HCT116 (cell line): ENCODE results near the gene NKAIN4.

Experiments
- EZH2 ChIP-seq: fragments of 200-600 bp; sonication (generic); IDR thresholded peaks from 2 replicates; pipeline ENCODE4 v1.6.1; 2017; ENCODE audit warnings: antibody characterized with exemption, mixed run types
- POLR2A ChIP-seq: IDR thresholded peaks from 2 replicates; pipeline ENCODE4 v1.7.0; 2011; ENCODE audit warnings: borderline replicate concordance; ENCODE audit not compliant: insufficient read depth, insufficient read length; ENCODE audit errors: extremely low read depth
- TF ChIP-seq, protein P1 (sequence below), 3 experiments: fragments of 200-600 bp in 1 of 3; sonication (generic) in 1 of 3; IDR thresholded peaks in 2 of 3; conservative IDR thresholded peaks in 1 of 3; 2 replicates each; pipeline ENCODE4 v1.5.1; 2012 to 2017; ENCODE audit warnings: low read depth in 2 of 3, low read length in 2 of 3, antibody characterized with exemption in 1 of 3, borderline replicate concordance in 1 of 3, control low read depth in 1 of 3, mild to moderate bottlenecking in 1 of 3, mixed read lengths in 1 of 3, mixed run types in 1 of 3, moderate library complexity in 1 of 3; ENCODE audit not compliant: insufficient read depth in 1 of 3

DNA sequence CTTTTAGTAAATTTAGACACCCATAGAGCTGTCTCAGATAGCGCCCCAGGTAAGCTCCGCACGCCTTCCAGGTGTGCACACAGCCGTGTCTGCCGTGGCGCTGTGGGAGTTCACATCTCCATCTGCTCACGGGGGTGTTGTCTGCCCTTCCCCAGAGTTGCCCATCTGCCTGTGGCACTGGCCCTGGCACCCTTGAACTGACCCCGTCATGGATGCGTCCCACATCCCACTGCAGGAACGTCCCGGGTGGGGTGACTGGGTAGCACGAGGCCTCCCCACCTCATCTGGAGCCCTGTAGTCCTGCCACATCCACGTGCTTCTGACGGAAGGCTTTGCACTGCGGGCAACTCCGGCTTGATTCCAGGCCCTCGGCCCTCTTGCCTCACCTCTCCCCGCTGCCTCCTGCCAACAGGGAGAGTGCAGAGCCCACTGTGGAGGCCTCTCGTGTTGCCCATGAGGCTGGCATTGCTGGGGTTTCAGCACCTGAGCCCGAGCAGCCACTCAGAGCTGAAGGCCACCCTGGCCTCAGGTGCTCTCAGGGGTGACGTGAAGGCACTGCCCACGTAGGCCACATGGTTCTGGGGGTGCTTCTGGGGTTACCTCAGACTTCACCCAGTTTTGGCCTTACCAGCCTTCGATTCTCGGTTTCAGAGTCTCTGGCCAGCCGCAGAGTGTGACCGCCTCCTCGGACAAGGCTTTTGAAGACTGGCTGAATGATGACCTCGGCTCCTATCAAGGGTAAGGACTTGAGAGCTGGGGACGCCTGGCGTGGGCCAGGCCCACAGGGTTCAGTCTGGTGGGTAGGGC is 23.4 kb upstream of the NKAIN4 start:
- TF ChIP-seq EZH2 (no peak), POLR2A (no peak)
- TF ChIP-seq, protein P1, sequence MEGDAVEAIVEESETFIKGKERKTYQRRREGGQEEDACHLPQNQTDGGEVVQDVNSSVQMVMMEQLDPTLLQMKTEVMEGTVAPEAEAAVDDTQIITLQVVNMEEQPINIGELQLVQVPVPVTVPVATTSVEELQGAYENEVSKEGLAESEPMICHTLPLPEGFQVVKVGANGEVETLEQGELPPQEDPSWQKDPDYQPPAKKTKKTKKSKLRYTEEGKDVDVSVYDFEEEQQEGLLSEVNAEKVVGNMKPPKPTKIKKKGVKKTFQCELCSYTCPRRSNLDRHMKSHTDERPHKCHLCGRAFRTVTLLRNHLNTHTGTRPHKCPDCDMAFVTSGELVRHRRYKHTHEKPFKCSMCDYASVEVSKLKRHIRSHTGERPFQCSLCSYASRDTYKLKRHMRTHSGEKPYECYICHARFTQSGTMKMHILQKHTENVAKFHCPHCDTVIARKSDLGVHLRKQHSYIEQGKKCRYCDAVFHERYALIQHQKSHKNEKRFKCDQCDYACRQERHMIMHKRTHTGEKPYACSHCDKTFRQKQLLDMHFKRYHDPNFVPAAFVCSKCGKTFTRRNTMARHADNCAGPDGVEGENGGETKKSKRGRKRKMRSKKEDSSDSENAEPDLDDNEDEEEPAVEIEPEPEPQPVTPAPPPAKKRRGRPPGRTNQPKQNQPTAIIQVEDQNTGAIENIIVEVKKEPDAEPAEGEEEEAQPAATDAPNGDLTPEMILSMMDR (IDR thresholded peaks at IDR 0.05 in 2 of 3, conservative IDR thresholded peaks at IDR 0.05 in 1 of 3; ENCODE audit: borderline replicate concordance in 1 of 3, insufficient read depth in 1 of 3, low read depth in 2 of 3, low read length in 2 of 3), result no peak
